ENCODE data around the gene IMMP2L.

DNA sequence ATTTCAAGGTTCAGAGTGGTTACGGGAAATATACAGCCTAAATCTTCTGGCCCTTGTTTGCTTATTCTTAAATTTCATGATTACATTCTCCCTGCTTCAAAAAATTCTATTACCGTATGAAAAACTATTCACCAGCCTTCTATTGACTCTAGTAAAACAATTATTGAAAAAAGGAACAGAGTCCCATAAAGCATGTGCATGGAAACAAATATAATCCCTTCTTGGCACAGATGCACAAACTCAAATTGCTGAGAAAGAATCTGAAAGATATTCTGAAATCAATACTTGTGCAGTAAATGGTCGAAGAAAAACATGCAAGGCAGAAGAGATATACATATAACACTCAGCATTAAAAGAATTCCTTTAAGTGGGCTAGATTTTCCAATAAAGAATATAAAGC lies 387.8 kb downstream of the IMMP2L start:
- TF ChIP-seq TAF1 (IDR thresholded peaks at IDR 0.05; ENCODE audit: borderline replicate concordance, insufficient read depth, low read length), result no peak
- TF ChIP-seq POLR2AphosphoS5 (IDR thresholded peaks at IDR 0.05; ENCODE audit: low read depth, low read length), result no peak
- no peak for TF ChIP-seq SIN3A (IDR thresholded peaks at IDR 0.05; ENCODE audit: borderline replicate concordance, insufficient read depth, low read length)
- TF ChIP-seq, protein P1, sequence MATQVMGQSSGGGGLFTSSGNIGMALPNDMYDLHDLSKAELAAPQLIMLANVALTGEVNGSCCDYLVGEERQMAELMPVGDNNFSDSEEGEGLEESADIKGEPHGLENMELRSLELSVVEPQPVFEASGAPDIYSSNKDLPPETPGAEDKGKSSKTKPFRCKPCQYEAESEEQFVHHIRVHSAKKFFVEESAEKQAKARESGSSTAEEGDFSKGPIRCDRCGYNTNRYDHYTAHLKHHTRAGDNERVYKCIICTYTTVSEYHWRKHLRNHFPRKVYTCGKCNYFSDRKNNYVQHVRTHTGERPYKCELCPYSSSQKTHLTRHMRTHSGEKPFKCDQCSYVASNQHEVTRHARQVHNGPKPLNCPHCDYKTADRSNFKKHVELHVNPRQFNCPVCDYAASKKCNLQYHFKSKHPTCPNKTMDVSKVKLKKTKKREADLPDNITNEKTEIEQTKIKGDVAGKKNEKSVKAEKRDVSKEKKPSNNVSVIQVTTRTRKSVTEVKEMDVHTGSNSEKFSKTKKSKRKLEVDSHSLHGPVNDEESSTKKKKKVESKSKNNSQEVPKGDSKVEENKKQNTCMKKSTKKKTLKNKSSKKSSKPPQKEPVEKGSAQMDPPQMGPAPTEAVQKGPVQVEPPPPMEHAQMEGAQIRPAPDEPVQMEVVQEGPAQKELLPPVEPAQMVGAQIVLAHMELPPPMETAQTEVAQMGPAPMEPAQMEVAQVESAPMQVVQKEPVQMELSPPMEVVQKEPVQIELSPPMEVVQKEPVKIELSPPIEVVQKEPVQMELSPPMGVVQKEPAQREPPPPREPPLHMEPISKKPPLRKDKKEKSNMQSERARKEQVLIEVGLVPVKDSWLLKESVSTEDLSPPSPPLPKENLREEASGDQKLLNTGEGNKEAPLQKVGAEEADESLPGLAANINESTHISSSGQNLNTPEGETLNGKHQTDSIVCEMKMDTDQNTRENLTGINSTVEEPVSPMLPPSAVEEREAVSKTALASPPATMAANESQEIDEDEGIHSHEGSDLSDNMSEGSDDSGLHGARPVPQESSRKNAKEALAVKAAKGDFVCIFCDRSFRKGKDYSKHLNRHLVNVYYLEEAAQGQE (IDR thresholded peaks at IDR 0.05; ENCODE audit: insufficient read depth in 1 of 2, low read depth in 2 of 2, low read length in 2 of 2), result no peak
